GM12872 (cell line): ENCODE data around the gene SGIP1.

Experiments
- TF ChIP-seq, protein P1 (sequence below): IDR thresholded peaks from 3 replicates; pipeline ENCODE4 v1.5.1; 2011; ENCODE audit warnings: low read depth, mild to moderate bottlenecking, low read length, moderate library complexity; ENCODE audit not compliant: insufficient read depth

Gene SGIP1

DNA sequence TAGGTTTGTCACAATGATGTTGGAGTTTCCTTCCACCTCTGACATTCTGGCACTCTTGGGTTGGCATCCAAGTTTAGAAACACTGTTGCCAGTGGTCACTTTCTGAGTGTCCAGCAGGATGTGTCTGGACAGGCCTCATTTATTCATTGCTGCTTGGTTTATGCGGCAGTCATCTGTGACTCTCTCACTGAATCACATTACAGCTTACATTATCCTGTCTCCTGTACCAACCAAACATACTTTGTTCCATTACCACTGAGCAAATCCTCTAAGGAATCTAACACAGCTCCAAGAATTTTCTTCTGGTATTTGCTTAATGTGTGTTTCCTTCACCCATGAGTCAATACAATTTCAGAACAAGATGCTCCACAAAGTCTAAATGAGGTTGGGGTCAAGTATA, 19.9 kb downstream of the SGIP1 start:
- TF ChIP-seq, protein P1, sequence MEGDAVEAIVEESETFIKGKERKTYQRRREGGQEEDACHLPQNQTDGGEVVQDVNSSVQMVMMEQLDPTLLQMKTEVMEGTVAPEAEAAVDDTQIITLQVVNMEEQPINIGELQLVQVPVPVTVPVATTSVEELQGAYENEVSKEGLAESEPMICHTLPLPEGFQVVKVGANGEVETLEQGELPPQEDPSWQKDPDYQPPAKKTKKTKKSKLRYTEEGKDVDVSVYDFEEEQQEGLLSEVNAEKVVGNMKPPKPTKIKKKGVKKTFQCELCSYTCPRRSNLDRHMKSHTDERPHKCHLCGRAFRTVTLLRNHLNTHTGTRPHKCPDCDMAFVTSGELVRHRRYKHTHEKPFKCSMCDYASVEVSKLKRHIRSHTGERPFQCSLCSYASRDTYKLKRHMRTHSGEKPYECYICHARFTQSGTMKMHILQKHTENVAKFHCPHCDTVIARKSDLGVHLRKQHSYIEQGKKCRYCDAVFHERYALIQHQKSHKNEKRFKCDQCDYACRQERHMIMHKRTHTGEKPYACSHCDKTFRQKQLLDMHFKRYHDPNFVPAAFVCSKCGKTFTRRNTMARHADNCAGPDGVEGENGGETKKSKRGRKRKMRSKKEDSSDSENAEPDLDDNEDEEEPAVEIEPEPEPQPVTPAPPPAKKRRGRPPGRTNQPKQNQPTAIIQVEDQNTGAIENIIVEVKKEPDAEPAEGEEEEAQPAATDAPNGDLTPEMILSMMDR = no peak

DNA sequence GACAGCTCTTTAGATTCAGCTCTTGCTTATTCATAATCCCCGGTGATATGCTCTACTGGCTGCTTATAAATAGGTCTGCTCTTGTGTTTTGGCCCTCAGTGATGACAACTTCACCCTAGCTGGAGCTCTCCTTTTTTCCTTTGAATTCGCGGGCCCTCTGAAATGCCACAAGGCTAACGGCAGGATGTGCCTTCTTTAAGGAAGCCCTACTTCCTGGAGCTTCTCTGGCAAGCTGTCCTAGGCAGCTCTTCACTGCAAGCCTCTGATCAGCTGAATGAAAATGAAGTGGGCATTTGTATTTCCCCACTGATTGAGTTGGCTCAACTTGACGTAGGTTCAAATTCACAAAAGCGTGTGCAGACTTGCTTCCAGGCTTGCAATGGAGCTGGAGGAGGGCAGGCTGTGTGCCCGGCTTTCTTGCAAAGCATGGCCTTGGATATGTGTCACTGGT, 22.2 kb downstream of the SGIP1 start:
- TF ChIP-seq, protein P1 = no peak

DNA sequence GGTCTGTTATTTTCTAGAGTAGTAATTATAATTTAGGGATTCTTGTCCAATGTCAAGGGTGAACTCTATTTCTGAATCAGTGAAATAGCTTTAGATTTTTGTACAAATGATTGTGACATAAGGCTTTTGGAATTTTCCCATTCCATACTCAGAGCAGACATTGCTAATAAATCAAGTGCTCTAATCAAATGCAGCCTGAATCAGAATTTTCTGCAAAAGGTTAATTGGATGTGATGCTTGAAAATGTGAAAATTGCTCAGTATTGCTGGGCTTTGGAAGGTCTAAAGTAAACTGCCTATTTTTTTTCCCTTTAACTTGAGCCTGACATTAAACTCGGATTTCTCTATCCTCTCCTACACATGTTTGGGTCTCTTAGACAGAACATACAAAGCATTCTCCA, 23.2 kb downstream of the SGIP1 start:
- TF ChIP-seq, protein P1 = no peak

DNA sequence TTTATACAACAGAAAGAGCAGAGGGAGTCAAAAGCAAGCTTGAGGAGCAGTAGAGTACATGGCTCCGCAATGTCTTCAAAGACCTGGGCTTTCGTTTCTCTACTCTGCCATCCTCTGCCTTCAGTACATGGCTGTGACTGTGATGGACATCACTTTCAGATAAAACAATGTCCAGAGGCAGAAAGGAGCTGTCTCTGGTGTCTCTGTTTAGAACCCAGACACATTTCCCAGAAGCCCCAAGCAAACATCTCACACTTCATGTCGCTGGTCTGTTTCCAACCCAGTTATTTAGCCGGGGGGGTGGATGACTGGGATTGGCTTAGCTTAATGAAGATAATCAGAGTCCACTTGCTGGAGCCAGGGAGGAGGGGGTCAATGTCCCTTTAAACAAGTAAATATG, 25.6 kb downstream of the SGIP1 start:
- TF ChIP-seq, protein P1 = no peak

- TF ChIP-seq, protein P1 = no peak
These were observed 28.6 kb downstream of the SGIP1 start for GRCh38 chr1:66562561-66562960.

GRCh38 chr1:66563094-66563800, 29.3 kb downstream of the SGIP1 start:
- TF ChIP-seq, protein P1 = no peak

DNA sequence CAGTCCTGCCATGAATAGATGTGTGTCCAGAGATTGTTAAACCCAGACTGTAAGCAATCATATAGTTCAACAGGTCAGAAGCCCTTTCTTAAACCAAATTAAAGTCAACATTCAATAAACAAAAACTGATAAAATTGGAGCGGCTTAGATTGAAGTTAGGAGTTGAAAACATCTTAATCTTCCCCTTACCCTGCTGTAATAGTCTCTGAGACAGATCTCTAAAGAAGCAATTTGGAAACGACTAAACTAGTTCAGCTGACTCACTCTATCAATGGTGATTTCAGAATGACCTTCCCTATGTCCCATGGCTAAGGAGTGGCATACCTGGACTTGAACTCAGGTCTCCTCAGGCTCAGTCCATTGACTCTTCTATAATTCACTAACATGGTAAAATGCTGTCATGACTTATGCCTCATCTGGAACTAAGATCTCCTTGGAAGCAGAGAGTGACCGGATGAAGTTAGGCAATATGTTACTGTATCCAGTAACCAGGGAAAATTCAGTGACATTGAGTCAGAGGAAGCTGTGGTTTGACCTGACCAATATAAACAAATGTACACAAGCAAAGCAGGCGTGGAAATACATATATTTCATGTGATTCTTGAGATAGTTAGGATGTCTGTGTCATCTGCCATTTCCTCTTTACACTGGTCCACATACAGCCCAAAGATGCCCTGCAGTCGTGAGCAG, 30.1 kb downstream of the SGIP1 start:
- TF ChIP-seq, protein P1 = no peak
